ENCODE results near the gene COL15A1. TPM values are rescaled to one million over a fixed set of nuclear protein-coding genes. Genes with fewer than 3 reads are reported as not detected.

Gene COL15A1
- total and polyA plus RNA-seq, 10 donors, result 0.33 to 9.3 (median 2.1) TPM

DNA sequence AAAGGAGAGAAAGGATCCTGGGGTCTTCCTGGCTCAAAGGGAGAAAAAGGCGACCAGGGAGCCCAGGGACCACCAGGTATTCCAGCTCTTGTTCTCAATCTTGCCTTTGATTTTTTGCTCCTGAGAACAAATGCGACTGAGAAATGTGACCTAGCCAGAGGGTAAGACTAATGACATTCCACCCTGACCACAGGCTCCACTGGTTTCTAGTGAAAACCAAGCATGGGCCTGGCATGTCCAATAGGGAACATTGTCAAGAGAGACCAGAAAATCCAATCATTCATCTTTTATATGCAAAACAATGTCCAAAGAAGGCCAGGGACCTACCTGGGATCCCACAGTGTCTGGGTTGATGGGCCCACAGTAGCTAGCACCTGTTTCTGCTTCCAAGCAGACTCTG is 110.9 kb downstream of the COL15A1 start:
- no peaks in the 10 kb centered on the region for H3K36me3 ChIP-seq
- H3K4me3 ChIP-seq, result no peak overlapping the region
- no peak for DNase-seq
- intact Hi-C loops (cut with DNase I; ENCODE audit: low total_unique reads), result no loop called here
- H3K27ac ChIP-seq, result no peak overlapping the region
- H3K9me3 ChIP-seq, result no peaks in the 10 kb centered on the region
- no peaks in the 10 kb centered on the region for H3K27me3 ChIP-seq (replicated peaks in 1 of 7)
- peaks cover 27 to 77% (median 53%) of the 10 kb centered on the region in 6 donors for H3K4me1 ChIP-seq
- 86 to 98% (median 95%) methylated on average over 2 of the region's 2 CpGs for WGBS, 5 donors
- TF ChIP-seq POLR2AphosphoS5 (IDR thresholded peaks at IDR 0.05) (no peak), POLR2A (IDR thresholded peaks at IDR 0.05) (no peak), CTCF (IDR thresholded peaks at IDR 0.05 in 8 of 11, conservative IDR thresholded peaks at IDR 0.05 in 3 of 11) (no peak)

GRCh38 chr9:99055384-99055783 is 111.7 kb downstream of the COL15A1 start:
- peaks cover 35 to 85% (median 61%) of the 10 kb centered on the region in 6 donors for H3K4me1 ChIP-seq
- 92 to 100% (median 100%) methylated on average over 1 of the region's 1 CpG for WGBS, 5 donors
- intact Hi-C loops (cut with DNase I; ENCODE audit: low total_unique reads), result no loop called here

DNA sequence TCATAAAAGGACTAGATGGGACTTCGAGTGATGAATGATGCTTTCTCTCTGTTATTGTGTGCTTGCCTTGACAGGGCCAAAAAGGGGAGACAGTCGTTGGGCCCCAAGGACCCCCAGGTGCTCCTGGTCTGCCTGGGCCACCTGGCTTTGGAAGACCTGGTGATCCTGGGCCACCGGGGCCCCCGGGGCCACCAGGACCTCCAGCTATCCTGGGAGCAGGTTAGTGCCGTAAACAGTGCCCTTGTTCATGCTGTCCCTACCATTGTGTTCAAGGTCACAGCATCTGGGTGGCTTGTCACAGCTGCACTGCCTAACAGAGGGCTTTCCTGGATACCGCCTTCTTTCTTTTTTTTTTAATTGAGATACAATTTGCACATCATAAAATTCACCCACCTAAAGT is 112.5 kb downstream of the COL15A1 start:
- Histone ChIP-seq H3K4me3 (no peak overlapping the region), H3K27me3 (replicated peaks in 1 of 7) (no peaks in the 10 kb centered on the region), H3K27ac (peak overlapping the region in 4 of 8 donors; percentile 85 to 92 (median 88)), H3K36me3 (no peaks in the 10 kb centered on the region), H3K9me3 (no peaks in the 10 kb centered on the region), H3K4me1 (peaks cover 37 to 92% (median 65%) of the 10 kb centered on the region in 6 donors)
- intact Hi-C loops (cut with DNase I; ENCODE audit: low total_unique reads), result no loop called here
- no peak for DNase-seq
- no peak for TF ChIP-seq CTCF (IDR thresholded peaks at IDR 0.05 in 8 of 11, conservative IDR thresholded peaks at IDR 0.05 in 3 of 11)
- TF ChIP-seq POLR2AphosphoS5 (IDR thresholded peaks at IDR 0.05), result no peak
- TF ChIP-seq POLR2A (IDR thresholded peaks at IDR 0.05), result no peak
- WGBS, 5 donors, result 91 to 97% (median 93%) methylated on average over 6 of the region's 6 CpGs

More at GRCh38 chr9:99055384-99055783, 111.7 kb downstream of the COL15A1 start:
- Histone ChIP-seq H3K36me3 (no peaks in the 10 kb centered on the region), H3K27ac (no peak overlapping the region), H3K4me3 (no peak overlapping the region), H3K27me3 (replicated peaks in 1 of 7) (no peaks in the 10 kb centered on the region), H3K9me3 (no peaks in the 10 kb centered on the region)
- DNase-seq, result no peak
- TF ChIP-seq POLR2A (IDR thresholded peaks at IDR 0.05), result no peak

DNA sequence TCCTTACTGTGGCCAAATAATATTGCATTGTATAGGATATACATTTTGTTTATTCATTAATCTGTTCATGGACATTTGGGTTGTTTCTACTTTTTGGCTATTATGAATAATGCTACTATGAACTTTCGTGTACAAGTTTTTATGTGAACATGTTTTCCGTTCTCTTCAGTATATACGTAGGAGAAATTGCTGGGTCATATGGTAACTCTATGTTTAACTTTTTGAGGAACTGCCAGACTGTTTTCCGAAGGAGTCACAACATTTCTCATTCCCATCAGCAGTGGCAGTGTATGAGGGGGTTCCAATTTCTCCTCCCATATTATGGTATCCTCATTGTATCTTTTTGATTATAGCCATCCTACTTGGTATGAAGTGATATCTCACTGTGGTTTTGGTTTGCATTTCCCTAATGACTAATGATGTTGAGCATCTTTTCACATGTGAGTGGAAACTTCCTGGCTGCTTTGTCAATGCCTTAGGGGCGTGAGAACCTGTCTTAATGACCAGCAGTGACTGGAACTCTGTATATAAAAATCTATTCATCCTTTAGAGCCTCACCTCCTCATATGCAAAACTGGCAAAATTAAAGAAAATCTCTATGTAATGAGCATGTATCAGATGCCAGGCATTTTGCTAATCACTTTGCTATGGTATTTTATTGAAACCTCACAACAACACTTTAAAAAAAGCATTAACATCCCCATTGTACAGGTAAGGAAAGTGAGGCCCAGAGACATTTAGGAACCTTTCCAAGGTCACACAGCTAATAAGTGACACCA is 113.4 kb downstream of the COL15A1 start:
- peak overlapping the region in 3 of 8 donors; percentile 11 to 47 (median 17) for H3K4me3 ChIP-seq
- DNase-seq, result no peak
- no peaks in the 10 kb centered on the region for H3K36me3 ChIP-seq
- peak overlapping the region; percentile 48 to 92 (median 89) for H3K27ac ChIP-seq
- WGBS, 5 donors, result 23 to 48% (median 35%) methylated on average over 5 of the region's 5 CpGs
- no peaks in the 10 kb centered on the region for H3K9me3 ChIP-seq
- TF ChIP-seq CTCF (IDR thresholded peaks at IDR 0.05 in 8 of 11, conservative IDR thresholded peaks at IDR 0.05 in 3 of 11) (no peak), POLR2AphosphoS5 (IDR thresholded peaks at IDR 0.05) (peak in 1 of 3 donors; percentile 15)
- intact Hi-C loops (cut with DNase I; ENCODE audit: low total_unique reads), result no loop called here
- no peaks in the 10 kb centered on the region for H3K27me3 ChIP-seq (replicated peaks in 1 of 7)
- peaks cover 37 to 88% (median 64%) of the 10 kb centered on the region in 6 donors for H3K4me1 ChIP-seq

Data from spleen (tissue), 11 donors.